ENCODE results near the gene ADAMTSL1.

The ADAMTSL1 gene

DNA sequence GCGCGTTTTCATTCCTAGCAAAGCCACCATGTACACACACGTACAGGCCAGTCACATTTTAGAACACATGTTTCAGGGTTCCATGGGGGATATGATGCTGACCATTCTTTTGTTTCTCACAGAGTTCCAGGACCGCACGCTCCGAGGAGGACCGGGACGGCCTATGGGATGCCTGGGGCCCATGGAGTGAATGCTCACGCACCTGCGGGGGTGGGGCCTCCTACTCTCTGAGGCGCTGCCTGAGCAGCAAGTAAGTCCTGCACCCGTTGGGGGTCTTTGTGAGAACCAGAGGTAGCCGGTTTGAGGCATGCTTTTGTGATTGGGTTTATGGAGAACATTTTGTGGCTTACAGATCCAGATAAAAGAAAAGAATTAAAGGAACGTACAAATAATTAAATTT, 30.8 kb downstream of the ADAMTSL1 start:
- DNase-seq: no peak

DNA sequence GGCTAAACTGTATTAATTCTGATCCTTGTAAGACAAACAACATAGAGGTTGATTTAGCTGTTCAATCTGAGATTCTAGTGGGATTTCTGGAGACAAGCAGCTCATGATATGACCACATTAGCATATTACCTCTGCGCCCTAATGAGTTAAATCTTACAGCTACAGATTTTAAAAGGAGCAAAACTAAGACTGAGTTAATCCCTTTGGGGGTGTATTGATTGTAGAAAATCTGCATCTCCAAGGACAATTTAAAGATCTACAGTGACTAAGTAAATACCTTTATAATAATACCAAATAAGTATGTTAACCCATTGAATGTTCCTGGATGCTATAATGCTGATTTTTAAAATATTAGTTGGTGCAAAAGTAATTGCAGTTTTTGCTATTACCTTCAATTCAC, 33.2 kb downstream of the ADAMTSL1 start:
- DNase-seq: no peak

DNA sequence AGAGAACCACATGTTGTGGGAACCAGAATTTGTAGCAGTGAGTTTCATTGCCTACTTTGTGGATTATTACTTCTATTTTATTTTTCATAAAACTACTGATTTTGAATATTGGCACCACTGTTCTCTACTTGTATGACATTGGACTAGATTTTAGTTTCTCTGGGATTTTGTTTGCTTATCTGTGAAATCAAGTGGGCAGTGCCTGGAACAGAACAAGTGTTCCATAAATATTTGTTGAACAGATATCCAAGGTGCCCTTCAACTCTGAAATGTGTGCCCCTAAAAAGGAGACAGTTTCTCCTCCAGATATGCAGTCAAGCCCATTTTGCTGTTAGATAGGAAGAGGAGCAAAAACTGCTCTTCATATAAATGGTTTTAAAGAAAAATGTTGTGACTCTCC, 42.6 kb downstream of the ADAMTSL1 start:
- no peak for DNase-seq

DNA sequence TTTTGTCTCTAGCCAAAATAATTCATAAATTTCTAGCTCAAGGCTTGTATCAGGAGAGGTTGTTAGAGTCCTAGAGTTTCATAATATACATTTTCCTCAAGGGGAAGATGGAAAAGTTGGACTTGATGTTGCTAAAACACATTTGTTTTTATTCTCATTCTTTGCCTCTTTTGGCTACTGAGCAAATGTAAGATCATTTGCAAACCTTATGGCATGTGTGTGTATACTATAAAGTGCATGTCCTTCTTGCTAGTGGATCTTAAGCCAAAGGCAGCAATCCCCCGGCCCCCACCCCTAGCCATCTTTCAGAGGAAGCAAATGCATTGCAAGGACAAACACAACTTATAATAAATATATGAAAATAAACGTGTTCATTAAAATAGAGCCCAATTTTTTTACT, 43.0 kb downstream of the ADAMTSL1 start:
- DNase-seq: no peak

DNA sequence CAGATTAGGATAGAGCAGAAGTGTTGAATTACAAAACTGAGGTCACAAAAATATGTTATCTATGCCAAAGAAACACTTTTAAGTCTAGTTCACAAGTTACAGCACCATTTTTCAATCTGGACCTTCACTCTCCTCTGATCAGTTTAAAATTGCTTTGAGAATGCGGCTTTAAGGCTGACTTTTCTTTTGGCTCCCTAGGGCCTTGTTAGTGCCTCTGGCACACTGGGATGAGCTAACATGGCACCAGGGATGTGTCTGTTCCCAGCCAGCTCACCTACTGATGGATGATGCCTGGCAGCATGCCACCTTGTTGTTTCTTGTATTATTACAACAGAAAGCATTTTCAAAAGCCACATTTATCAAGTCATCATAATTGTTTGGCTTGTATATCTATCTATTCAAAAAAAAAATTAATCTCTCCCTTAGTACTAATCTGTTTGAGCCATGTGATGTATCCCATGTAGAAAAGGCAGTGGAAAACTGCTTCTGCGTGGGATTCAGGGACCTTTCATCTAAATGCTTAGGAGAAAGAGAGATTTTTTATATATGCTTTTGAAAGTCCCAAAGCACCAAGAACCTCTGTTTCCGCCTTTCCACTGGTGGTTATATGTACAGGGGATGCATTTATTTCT, 46.6 kb downstream of the ADAMTSL1 start:
- no peak for DNase-seq

DNA sequence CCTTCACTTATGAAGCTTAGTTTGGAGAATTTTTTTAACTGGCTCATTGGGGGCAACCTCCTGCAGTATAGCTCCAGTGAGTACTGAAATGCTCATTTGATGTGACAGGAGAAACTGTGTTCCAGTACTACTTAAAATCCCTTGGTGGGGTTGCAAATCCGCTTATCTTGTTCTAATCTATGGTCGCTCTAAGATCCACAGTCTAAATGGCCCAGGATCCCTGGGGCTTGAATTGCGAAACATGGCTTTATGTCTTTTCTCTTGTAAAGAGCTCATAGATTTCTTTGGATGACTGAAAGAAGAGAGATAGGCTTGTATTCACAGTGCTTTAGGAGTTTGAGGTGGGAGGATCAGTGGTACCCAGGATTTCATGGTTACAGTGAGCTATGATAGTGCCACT, 52.7 kb downstream of the ADAMTSL1 start:
- DNase-seq: no peak

- DNase-seq: no peak
Measured at GRCh38 chr9:18531136-18532065, 57.4 kb downstream of the ADAMTSL1 start.

- DNase-seq: no peak
Measured at GRCh38 chr9:18534611-18535010, 60.7 kb downstream of the ADAMTSL1 start.

GRCh38 chr9:18536554-18536953, 62.6 kb downstream of the ADAMTSL1 start:
- DNase-seq: no peak

GRCh38 chr9:18539203-18539693, 65.3 kb downstream of the ADAMTSL1 start:
- no peak for DNase-seq

GRCh38 chr9:18542837-18543405, 69.0 kb downstream of the ADAMTSL1 start:
- DNase-seq: no peak

DNA sequence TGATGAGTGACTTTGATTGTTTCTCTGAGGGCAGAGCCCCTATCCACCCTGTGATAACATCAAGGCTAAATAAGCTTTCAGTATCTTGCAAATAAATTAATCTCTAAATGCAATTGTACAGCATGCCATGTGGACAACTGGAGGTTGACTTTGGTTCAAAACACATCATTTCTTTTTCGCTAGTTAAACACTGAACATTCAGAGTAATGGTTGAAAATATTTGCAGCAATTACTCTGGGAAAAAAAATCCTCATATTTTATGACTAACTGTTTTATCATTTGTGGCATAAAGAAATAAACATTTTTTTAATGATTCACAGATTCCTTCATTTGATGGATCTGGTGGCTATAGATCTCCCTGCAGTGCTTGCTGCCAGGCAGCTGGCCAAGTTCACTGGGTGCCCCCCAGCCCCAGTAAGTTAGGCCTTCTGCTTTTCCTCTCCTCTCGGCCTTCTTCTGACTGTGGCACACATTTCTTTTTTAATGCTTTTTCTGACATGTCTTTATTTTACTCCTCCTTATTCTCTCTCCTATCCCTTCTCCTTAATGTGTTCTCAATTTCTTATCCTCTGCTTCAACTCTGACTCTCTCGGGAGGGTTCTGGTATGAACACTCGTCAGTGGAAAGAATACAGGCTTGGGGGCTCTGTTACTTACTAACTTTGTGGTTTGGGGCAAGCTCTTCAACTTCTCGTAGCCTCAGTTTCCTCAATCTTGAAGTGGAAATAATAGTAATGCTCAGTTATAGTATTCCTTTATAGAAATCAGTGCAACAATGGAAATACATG, 69.6 kb downstream of the ADAMTSL1 start:
- no peak for DNase-seq

DNA sequence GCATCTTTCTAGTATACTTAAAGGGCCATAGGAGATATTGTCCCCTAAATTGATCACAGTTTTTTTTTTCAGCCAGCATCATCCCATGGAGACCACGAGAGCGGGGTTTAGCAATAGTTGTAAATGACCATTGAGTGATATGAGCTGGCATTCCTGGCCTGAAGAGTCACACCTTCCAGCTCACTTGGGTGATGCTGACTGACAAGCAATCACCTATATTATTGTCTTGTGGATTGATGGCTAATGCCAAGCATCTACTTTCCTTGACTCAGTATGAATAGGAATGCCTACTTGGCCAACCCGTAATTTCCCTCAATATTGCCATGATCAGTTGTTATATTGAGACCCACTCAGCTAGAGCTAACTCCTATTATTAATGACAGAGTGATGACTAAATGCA, 70.5 kb downstream of the ADAMTSL1 start:
- DNase-seq: no peak

DNA sequence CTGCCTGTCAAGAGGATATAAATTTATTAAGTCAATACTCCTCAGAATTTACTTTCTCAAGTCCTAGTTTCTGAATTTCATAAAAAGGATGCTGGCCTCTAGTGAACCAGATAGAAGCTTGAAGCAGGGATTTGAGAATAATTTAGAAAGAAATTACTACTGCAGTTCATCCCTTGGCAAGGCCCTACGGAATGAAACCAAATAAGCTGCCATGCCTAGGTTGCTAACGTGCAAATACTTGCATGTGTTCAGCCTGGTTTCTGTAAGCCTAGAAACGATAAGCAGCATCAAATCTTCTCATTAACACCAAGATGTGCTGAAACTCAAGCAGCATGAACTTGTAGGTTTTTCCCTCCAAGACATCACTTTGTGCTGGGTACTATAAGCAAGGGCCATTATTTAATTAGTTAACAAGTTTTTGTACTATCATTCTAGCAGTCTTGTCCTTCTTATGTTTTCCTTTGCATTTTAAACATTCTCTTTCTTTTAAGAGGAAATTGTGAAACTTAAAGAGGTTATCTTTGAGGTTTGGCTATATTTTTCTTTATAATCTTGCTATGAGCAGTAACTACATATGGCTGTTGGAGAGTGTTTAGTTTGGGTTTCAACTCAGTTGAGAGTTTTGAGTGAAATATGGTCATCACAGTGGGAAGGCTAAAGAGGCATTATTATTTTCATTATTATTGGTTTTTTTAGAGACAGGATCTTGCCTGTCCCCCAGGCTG, 71.8 kb downstream of the ADAMTSL1 start:
- no peak for DNase-seq

- DNase-seq: no peak
Measured at GRCh38 chr9:18548456-18548855, 74.5 kb downstream of the ADAMTSL1 start.

DNA sequence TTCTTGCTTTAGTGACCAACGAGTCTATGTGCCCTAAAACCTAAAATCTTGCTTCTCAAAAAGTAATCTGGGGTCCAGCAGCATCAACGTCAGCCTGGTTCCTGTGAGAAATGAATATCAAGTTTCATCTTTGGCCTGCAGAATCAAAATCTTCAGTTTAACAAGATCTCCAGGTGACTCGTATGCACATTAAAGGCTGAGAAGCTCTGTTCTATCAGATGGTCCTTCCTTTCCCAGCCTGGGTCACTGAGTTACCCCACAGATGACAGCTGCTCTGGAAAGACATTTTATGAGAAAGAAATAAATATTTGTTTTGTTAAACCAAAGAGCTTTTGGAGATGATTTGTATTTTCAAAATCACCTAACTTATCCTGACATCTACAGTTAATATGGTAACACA, 75.8 kb downstream of the ADAMTSL1 start:
- no peak for DNase-seq

- DNase-seq: no peak
Measured at GRCh38 chr9:18550286-18550685, 76.3 kb downstream of the ADAMTSL1 start.

DNA sequence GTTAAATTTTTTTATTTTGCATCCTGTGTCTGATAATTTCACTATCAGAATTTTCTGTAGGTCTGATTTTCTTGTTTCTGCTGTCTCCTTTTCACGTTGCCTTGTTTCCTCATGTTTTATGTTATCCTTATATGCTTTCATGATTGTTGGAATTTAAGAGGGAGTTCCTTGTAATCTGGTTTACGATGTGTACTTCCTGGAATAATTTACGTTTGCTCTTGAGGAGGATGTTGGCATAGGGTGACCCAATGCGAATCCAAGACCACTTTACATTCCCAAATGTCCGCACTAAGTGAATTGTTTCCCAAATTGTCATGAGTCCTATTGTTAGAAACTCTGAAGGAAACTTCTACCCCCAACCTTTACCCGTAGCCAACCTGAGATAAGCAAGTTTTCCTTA, 80.3 kb downstream of the ADAMTSL1 start:
- no peak for DNase-seq

- no peak for DNase-seq
Measured at GRCh38 chr9:18555105-18555883, 81.3 kb downstream of the ADAMTSL1 start.

GRCh38 chr9:18564018-18564880, 90.3 kb downstream of the ADAMTSL1 start:
- DNase-seq: no peak

Measured in hippocampal formation (tissue), 2 donors.